Ovary (tissue), 9 donors: ENCODE results near the gene KCNJ4. TPM values are rescaled to one million over a fixed set of nuclear protein-coding genes. Genes with fewer than 3 reads are reported as not detected.
"Not testable (repeated sequence)": the region's sequence is repeated elsewhere in the genome, so short reads cannot be mapped to it uniquely, and the experiment has no call there.

Source experiments
- DNase-seq, 5 donors: peaks; one replicate each; pipeline ENCODE4 v3.0.0-alpha.2; 2019 to 2020
- H3K27ac ChIP-seq, 2 donors: fragments of 200-600 bp; one replicate each; pipeline versions ENCODE4 v1.5.1 to v1.8.0; 2019 to 2022
- H3K27me3 ChIP-seq: fragments of 200-600 bp; one replicate; pipeline ENCODE4 v1.8.0; 2022
- H3K36me3 ChIP-seq: fragments of 200-600 bp; sonication (generic); one replicate; pipeline ENCODE4 v1.5.1; 2019
- H3K4me1 ChIP-seq: one replicate; pipeline ENCODE4 v1.8.1; 2013; ENCODE audit warnings: mild to moderate bottlenecking, moderate library complexity; ENCODE audit not compliant: insufficient read depth
- H3K4me3 ChIP-seq: fragments of 200-600 bp; sonication (generic); one replicate; pipeline ENCODE4 v1.5.1; 2017
- H3K9me3 ChIP-seq, 2 donors: fragments of 200-600 bp in 1 of 2; sonication (generic) in 1 of 2; one replicate each; pipeline versions ENCODE4 v1.5.1 to v1.8.1; 2013 to 2019; ENCODE audit warnings: mild to moderate bottlenecking in 1 of 2, moderate library complexity in 1 of 2
- EP300 ChIP-seq: sonication (generic); formaldehyde crosslinking; IDR thresholded peaks from one replicate; pipeline ENCODE4 v1.6.1; 2017; ENCODE audit warnings: antibody characterized with exemption
- POLR2A ChIP-seq: fragments of 450-650 bp; IDR thresholded peaks from one replicate; pipeline ENCODE4 v1.6.1; 2017; ENCODE audit warnings: antibody characterized with exemption, mild to moderate bottlenecking, moderate library complexity
- WGBS, 3 donors: extraction: QIAGEN DNeasy Blood & Tissue Kit in 1 of 3; methylation state at CpG; one replicate each; pipeline versions ENCODE4 v1.1.5 to v1.1.7; 2013 to 2017; 5-methylcytosine and 5-hydroxymethylcytosine counted together
- intact Hi-C, 4 donors: fragments of 100-400 bp; cut with DNase I; formaldehyde crosslinking; loops; one replicate each; pipeline versions ENCODE4 v1.11.0 to v1.15.1; 2022 to 2023
- polyA plus RNA-seq, 2 donors: library from polyadenylated mRNA; stranded (reverse); fragments of 200-250 nt in 1 of 2; fragments of 350-450 nt in 1 of 2; fragmentation: Illumina TruSeq in 1 of 2; extraction: RNeasy Lipid Tissue Mini Kit (QIAGEN cat#74804) in 1 of 2; gene quantifications; one replicate each; pipeline ENCODE4 v1.2.3, GENCODE V29; 2013 to 2014
- total RNA-seq, 7 donors: library from RNA; depleted of rRNA in 2 of 7; stranded (reverse); fragments of >200 nt in 2 of 7; fragmentation: NEBNext Ultra II Directional in 3 of 7; extraction: Animal tissue kit (Norgen Biotek cat#: 25700) in 3 of 7; gene quantifications; one replicate each; pipeline versions ENCODE4 v1.1.0 to v1.2.4, GENCODE V29; 2016 to 2023
- TF ChIP-seq, protein P1 (sequence below), 3 donors: fragments of 450-650 bp in 2 of 3; fragments of 200-600 bp in 1 of 3; IDR thresholded peaks; one replicate each; pipeline versions ENCODE4 v1.5.1 to v1.8.0; 2016 to 2022; ENCODE audit warnings: antibody characterized with exemption in 3 of 3, mild to moderate bottlenecking in 1 of 3
- donor health status: DM: no; HTN: no; CAD: no; lungs with moderate emphysema.
- donor health status: DM: no; HTN: no; CAD: no.
- donor health status: Bipolar disorder and iron deficiency.
- donor health status: DM: yes; HTN: yes; CAD: no.
- donor health status: DM: no; HTN: no; CAD: no.
- donor health status: DM: yes; HTN: yes; CAD: no.

Gene KCNJ4
- total and polyA plus RNA-seq, 9 donors = 0.02 to 0.62 TPM; not detected in 7

DNA sequence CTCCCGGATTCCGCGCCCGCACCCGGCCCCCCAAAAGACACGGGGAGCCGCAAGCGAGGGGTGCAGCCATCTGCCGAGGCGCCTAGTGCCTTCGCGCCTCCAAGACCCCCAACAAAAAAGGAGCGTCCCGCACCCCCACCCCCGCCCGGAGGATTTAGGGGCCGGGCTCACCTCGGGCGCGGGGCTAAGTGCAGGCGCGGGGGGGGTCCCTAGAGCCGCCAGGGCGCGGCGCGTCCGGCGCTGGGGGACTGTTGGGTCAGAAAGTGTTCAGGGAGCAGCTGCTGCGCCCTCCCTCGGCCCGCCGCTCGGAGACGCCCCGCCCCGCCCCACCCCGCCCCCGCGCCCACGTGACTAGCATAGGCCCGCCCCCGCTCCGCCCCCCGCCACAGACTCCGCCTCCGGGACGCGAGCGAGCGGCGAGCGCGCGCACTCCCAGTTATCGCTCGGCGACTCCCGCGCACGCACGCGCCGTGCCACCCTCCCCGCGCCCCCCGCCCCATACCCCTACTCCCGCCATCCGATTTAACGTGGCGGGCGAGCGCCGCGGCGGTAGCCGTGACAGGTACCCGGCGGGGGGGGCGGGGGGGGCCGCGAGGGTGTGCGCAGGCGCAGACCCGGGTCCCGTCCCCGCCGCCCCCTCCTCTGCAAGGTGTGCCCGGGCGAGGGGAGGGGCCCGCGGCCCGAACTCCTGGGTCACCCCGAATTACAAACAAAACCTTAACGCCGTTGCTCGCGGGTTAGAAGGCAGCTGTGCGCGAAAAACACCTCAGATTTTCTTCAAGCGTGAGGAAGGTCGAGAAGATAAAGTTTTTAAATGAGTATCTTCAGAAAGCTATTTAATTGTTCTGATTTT lies 56.2 kb downstream of the KCNJ4 start:
- intact Hi-C loops = no loop called here
- H3K27ac ChIP-seq = peak overlapping the region; percentile 42 to 63
- no peaks in the 10 kb centered on the region for H3K9me3 ChIP-seq
- 0 to 1% (median 0%) methylated on average over 36 to 94 of the region's 102 CpGs for WGBS, 3 donors
- no peaks in the 10 kb centered on the region for H3K27me3 ChIP-seq
- peak overlapping the region; percentile 88 for H3K4me3 ChIP-seq
- DNase-seq = peak; percentile 84 to 93 (median 91)
- no peaks in the 10 kb centered on the region for H3K4me1 ChIP-seq
- H3K36me3 ChIP-seq = no peaks in the 10 kb centered on the region
- TF ChIP-seq, protein P1, sequence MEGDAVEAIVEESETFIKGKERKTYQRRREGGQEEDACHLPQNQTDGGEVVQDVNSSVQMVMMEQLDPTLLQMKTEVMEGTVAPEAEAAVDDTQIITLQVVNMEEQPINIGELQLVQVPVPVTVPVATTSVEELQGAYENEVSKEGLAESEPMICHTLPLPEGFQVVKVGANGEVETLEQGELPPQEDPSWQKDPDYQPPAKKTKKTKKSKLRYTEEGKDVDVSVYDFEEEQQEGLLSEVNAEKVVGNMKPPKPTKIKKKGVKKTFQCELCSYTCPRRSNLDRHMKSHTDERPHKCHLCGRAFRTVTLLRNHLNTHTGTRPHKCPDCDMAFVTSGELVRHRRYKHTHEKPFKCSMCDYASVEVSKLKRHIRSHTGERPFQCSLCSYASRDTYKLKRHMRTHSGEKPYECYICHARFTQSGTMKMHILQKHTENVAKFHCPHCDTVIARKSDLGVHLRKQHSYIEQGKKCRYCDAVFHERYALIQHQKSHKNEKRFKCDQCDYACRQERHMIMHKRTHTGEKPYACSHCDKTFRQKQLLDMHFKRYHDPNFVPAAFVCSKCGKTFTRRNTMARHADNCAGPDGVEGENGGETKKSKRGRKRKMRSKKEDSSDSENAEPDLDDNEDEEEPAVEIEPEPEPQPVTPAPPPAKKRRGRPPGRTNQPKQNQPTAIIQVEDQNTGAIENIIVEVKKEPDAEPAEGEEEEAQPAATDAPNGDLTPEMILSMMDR (IDR thresholded peaks at IDR 0.05) = no peak
- TF ChIP-seq POLR2A (peak; percentile 46), EP300 (no peak)

DNA sequence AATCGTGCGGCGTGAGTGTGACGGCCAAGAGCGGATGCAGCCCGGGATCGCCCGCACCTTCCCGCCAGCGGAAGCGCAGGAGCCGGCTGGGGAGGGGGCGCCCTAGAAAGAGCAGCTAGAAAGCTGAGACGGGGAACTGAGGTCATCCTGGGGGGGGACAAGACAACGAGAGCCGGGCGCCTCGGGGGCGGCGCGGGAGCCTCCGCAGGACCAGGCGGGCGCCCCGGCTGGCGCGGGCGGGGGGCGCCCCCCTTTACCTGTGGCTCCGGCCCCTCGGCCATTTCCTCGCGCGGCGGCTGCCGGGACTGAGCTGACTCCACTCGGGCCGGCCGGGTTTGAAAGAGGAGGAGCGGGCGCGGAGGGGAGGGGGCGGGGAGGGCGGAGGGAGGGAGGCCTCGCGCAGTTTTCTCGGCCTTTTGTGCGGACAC lies 56.8 kb downstream of the KCNJ4 start:
- H3K36me3 ChIP-seq, H3K9me3 ChIP-seq, intact Hi-C loops, H3K4me1 ChIP-seq, H3K27me3 ChIP-seq: not testable (repeated sequence)
- peak; percentile 64 to 78 (median 73) for DNase-seq
- WGBS, 3 donors = 1% methylated on average over 38 to 47 of the region's 48 CpGs; no CpG with 5 or more reads in 1 of the 3 donors
- Histone ChIP-seq H3K27ac (peak overlapping the region in 1 of 2 donors; percentile 63), H3K4me3 (peak overlapping the region; percentile 88)

DNA sequence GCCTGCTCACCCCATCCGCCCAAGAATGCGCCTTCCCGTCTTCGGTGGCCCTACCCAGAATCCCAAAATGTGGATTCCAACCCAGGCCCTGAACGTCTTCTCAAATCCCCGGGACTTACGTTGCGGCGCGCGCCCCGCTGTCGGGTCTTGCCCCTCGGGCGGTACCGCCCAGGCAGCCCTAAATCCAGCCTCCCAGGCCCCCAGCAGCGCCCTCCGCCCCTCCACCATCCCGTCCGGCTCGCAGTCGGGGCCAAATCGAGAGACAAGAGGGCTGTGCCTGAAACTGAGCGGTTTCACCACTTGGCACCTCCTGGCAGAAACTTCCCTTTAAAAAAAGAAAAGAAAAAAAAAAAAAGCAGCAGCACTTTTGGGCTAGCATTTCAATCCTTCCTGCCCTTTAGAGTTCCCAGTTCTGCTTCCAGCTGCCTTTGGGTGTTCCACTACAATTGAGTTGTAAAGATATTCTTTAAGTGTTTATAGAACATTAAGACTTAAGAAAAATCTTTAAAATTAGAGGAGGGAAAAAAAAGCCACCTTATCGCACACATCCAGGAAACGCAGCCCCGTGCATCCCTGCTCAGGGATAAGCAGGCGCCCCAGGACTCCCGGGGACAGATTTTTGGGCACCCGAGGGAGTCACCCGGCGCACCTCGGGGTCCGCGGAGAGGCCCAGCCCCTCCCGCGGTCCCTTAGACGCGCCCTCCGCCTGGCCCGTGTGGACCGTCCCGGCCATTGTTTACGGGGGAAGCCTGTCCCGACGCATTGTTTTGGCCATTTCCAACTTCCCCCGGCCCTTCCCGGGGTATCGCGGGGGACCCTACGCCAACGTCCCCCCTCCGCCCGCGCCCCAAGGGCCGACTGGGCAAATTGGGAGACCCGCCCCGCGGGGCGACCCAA lies 57.6 kb downstream of the KCNJ4 start:
- no peaks in the 10 kb centered on the region for H3K9me3 ChIP-seq
- intact Hi-C loops = no loop called here
- TF ChIP-seq EP300 = no peak
- TF ChIP-seq, protein P1 (IDR thresholded peaks at IDR 0.05) = no peak
- H3K27ac ChIP-seq = peak overlapping the region in 1 of 2 donors; percentile 63
- no peaks in the 10 kb centered on the region for H3K36me3 ChIP-seq
- H3K27me3 ChIP-seq = no peaks in the 10 kb centered on the region
- peak in 3 of 5 donors; percentile 44 to 61 (median 54) for DNase-seq
- H3K4me1 ChIP-seq = no peaks in the 10 kb centered on the region
- peak overlapping the region; percentile 88 for H3K4me3 ChIP-seq
- WGBS, 3 donors = 7 to 18% (median 14%) methylated on average over 49 to 60 of the region's 60 CpGs

DNA sequence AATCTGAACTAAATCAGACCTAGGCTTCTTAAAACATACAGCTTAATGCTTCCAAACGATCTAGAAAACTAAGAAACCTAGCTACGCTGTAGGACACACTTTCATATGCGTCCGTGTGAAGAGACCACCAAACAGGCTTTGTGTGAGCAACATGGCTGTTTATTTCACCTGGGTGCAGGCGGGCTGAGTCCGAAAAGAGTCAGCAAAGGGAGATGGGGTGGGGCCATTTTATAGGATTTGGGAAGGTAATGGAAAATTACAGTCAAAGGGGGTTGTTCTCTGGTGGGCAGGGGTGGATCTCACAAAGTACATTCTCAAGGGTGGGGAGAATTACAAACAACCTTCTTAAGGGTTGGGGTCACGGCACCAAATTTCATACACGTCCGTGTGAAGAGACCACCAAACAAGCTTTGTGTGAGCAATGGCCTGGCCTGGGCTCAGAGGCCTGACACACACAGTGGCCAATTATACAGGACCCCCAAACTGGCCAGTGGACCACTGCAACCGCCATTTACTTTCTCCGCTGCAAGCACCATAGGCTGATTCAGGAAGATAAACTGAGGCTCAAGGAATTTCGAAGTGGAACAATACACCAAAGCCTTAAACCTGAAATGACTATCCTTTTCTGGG lies 58.4 kb downstream of the KCNJ4 start:
- intact Hi-C loops, H3K9me3 ChIP-seq, H3K36me3 ChIP-seq, H3K27ac ChIP-seq, DNase-seq, H3K4me1 ChIP-seq, H3K27me3 ChIP-seq: not testable (repeated sequence)
- H3K4me3 ChIP-seq = peak overlapping the region; percentile 88
- WGBS, 3 donors = 93 to 95% (median 93%) methylated on average over 12 of the region's 12 CpGs

DNA sequence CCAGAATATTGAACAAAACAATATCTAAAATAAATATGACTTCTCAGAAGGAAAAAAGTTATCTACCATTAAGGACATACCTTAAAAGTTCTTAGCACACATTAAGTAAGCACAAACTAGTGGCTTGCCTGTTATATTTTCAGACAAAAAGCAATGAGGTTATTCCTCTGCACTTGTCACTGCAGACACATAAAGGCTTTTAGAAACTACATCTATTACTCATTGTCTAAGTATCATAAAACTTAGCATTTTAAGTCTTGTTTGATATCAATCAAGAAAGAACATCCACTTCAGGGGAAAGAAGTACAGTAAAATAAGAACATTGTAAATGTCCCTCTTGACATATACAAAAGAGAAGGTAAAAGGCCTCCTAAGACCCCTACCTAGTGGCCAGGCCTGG lies 59.1 kb downstream of the KCNJ4 start:
- H3K27me3 ChIP-seq, H3K4me3 ChIP-seq, intact Hi-C loops: not testable (repeated sequence)

DNA sequence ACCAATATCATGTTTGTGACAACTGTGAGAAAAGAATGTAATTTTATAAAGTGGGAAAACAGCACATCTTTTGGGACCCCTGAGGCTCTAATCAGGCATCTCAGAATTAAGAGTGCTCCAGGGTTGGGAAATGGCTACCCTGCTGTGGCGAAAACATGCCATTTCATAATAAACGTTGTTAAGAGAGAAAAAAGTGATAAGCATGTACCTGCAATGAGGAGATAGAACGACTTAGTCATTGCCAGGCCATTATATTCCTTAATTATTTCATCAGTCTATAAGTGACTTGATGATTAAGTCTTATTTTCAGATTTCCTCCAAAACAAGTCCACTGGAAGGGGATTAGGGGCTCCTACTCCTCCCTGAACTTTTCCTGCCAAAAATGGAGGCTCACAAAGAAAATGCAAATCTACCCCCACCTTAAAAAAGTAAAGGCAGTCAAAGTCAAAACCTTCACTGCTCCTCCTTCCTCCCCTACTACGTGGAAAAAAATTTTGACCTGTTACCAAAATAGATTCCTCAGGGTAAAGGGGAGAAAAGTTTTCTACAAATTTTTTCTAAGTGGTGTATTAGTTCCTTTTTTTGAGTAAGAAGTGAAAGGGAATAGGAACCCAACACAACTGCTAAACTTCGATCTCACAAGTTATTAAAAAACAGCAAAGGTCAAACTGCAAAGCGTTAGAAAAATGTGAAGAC lies 59.9 kb downstream of the KCNJ4 start:
- H3K27me3 ChIP-seq, DNase-seq, H3K9me3 ChIP-seq, intact Hi-C loops, H3K36me3 ChIP-seq, H3K4me3 ChIP-seq, H3K4me1 ChIP-seq, H3K27ac ChIP-seq: not testable (repeated sequence)
- 61 to 77% (median 73%) methylated on average over 6 of the region's 6 CpGs for WGBS, 3 donors

More for the DNA sequence above, 59.1 kb downstream of the KCNJ4 start:
- not testable (repeated sequence) for H3K36me3 ChIP-seq, H3K4me1 ChIP-seq, H3K27ac ChIP-seq, H3K9me3 ChIP-seq, DNase-seq

DNA sequence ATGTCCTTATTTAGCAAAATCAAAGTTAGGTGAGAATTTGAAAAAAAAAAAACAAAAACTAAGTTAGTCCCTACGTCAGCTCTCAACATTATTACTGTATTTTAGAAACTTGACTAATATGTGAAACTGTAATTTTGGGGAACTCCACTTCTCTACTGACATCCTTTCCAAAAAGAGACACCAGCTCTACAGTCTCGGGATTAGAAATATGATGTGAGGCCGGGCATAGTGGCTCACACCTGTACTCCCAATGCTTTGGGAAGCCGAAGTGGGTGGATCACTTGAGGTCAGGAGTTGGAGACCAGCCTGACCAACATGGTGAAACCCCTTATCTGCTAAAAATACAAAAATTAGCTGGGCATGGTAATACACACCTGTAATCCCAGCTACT lies 65.6 kb downstream of the KCNJ4 start:
- H3K4me1 ChIP-seq, intact Hi-C loops, H3K27ac ChIP-seq, H3K36me3 ChIP-seq, H3K4me3 ChIP-seq, H3K27me3 ChIP-seq, H3K9me3 ChIP-seq, DNase-seq: not testable (repeated sequence)
- 91 to 92% (median 91%) methylated on average over 4 of the region's 4 CpGs for WGBS, 3 donors

DNA sequence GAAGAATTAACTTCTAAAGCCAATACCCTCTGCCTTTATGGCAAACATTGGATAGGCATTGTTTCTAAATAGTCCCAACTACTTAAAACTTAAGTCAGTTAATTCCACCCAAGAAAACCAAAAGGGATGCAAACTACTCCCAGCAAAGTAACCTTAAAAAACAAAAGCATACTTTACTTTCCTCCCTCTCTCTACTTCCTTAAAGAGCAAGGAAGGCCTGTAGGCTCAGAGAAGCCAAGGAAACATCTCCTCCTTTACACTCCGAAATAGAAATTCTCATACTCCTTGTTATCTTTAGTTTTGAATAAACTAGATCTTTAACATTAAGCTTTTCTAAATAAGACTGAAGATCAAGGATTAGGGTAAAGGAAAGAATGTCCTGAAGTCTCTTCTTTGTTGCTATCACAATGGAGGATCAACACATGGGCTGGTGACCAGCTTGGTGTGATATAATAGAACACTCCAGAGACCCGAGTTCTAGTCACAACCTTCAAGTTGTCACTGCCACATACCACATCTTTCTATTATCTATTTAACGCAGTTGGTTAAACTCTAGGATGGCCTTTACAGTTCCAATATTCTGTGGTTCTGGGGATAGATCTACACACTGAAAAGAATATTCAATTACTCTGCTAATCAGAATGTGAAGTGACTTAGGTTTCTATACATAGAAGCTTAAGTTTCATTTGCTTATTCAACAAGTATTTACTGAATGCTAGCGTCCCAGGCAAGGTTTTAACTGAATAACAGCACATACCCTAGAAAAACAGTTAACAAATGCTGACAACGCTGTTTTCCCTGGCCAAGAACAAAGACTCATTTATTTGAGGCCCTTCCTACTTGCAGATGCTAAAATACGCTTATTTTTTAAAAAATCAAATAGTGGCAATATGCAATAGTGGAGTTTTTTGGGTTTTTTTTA lies 66.2 kb downstream of the KCNJ4 start:
- not testable (repeated sequence) for H3K27ac ChIP-seq, H3K36me3 ChIP-seq

More for the DNA sequence above, 66.2 kb downstream of the KCNJ4 start:
- intact Hi-C loops, H3K4me1 ChIP-seq, DNase-seq, H3K9me3 ChIP-seq, H3K27me3 ChIP-seq, H3K4me3 ChIP-seq: not testable (repeated sequence)
- 85 to 93% (median 90%) methylated on average over 6 of the region's 6 CpGs for WGBS, 3 donors
